IPS-11a (cell line): ENCODE results near the gene MSX2.

Source experiments
- H3K4me3 ChIP-seq: one replicate; pipeline ENCODE4 v1.5.1; 2013; ENCODE audit warnings: low read depth, low read length, control low read depth

The MSX2 gene

DNA sequence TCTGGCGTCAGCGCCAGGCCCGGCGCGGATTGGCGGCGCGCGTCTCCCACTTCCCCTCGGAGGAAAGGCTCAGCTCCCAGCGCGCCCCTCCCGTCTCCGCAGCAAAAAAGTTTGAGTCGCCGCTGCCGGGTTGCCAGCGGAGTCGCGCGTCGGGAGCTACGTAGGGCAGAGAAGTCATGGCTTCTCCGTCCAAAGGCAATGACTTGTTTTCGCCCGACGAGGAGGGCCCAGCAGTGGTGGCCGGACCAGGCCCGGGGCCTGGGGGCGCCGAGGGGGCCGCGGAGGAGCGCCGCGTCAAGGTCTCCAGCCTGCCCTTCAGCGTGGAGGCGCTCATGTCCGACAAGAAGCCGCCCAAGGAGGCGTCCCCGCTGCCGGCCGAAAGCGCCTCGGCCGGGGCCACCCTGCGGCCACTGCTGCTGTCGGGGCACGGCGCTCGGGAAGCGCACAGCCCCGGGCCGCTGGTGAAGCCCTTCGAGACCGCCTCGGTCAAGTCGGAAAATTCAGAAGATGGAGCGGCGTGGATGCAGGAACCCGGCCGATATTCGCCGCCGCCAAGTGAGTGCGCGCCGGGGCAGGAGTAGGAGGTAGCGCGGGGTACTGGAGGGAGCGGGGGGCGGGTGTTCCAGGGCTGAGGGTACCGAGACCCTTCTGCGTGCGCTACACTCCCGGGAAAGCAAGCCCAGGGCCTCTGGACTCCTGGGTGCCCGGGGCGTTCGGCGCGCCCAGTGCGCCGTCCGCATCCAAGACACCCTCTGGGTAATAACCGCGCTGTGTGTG is at the start of gene MSX2:
Gene MSX2, plus strand, starts transcription at position 99 of the 777 bp plus-strand sequence. Its CDS starts 78 bp downstream, at position 177.
- peak within 1 kb of the TSS; percentile 56 for H3K4me3 ChIP-seq

DNA sequence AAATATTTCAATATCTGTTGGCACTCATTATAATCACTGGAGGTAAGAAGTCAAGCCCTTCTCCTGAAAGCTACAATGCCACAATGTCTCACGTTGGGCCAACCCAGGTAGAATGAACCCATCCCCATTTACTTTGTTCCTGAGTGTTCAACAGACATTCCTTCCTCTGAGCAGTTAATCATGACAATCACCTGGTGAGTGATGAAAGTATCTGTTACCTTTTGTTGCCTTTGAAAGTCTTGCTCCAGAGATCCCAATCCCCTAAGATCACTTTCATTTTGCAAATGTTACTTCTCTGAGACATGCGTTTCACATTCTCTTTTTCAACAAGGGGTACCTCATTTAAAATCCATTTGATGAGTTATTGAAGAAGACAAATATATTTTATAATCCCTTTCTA is 49.3 kb upstream of the MSX2 start:
- H3K4me3 ChIP-seq: no peak overlapping the region

DNA sequence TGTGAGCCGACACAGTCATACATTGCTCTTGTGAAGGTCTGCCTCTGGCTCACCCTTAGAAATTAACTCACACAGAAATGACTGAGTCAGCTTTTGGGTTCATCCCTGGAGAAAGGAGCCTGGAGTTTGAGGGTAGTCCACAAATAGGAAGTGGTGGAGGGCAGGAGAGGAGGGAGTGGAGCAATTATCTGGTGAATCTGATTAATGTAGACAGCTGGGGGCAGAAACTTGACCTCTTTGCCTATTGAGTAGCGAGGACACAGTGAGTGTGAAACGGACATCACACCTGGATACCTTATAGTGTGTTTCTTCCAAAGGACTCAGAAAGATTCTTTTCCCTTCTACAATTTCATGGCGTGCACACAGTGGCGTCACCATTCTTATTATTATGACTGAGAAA is 48.5 kb upstream of the MSX2 start:
- no peak overlapping the region for H3K4me3 ChIP-seq

DNA sequence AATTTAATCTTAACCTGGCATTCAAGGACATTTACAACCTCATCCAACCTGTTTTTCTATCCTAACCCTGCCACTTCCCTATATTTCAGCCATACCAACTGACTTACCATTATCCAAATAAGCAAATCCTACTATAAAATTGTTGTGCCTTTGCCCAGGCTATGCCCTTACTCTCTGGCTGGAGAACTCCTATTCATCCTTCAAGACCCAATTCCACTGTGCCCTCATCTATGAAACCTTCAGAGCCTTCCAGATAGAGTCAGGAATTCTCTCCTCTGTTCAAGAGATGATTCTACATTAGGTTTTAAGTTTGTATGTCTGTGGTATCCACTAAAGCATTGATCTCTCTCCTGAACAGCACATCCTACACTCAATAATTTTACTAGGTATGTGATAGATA is 46.3 kb upstream of the MSX2 start:
- H3K4me3 ChIP-seq: no peak overlapping the region

DNA sequence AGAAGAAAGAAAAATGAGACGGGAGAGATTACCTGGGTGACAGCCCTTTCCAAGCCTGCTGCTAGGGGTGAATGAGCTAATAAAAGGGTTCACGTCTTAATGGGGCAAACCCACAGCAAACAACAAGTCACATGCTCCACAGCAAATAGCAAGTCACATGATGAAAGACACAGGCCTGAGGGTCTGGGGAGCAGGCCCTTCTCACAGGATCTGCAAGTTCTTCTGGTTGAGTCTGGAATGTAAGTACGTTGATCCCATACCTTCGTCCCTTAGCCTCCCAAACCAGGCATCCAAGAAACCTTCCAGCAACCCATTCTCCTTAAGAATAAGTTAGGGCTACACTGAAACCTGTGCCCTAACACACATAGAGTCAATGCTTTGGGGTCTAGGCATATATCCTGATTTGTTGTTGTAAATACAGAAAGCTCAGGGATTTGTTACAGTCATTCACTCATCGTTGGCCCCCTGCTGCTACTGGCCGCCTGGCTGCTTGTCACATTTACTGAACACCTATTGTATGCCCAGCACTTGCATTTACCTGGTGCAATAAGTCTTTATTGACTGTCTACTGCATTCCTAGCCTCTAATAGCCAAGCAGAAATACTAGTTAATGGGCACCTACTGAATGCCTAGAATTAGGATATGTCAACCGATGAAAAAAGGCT is 43.3 kb upstream of the MSX2 start:
- H3K4me3 ChIP-seq: no peak overlapping the region

DNA sequence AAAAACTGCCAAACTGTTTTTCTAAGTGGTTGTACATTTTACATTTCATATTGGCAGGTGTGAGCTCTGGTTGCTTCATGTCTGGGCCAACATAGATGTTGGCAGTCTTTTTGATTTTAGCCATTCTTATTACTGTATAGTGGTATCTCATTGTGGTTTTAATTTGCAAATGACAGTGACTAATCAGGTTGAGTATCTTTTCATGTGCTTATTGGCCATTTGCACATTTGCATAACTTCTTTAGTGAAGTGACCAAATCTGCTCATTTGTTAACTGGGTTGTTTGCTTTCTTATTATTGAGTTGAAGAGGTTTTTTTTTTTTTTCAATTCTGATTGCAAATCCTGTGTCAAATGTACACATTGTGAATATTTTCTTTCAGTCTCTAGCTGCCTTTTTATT is 36.9 kb upstream of the MSX2 start:
- H3K4me3 ChIP-seq: no peak overlapping the region

DNA sequence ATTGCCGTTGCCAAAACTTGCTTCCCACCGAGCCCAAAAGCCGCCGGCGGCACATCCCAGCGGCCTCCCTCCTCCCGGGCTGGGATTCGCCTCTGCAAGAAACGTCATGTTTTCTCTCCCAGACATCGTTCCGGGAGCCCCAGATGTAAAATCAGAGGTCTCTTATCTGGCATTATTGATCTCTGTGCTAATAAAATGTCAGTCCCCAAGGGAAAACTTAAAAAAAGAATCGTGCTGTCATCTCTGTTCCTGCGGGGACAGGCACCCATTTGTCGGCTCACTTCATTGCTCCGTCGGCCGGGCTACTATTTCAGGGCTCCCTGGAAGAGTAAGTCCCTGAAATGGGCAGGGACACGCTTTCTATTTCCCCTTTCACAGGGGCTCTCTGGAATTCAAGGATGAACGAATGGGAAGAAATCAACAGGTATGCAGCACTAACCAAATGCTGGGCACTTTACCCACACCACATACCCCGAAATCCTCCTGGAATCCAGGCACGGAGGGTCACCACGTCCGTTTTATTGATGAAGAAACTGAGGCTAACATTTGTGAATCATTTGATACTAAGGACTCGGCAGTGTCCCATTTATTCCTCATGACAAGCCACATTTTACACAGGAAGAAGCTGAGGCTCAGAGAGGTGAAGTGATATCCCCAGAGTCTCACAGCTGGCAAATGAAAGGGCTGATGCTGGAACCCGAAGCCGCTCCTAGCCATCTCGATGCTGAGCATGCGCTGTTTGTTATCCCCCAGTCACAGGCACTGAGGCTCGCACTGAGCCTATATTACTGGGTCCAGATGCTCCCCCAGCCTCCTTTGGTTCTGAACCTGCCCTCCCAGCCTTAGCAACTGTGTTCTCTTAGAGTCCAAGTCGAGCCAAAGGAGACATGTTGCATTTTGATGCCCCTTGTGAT is 35.7 kb upstream of the MSX2 start:
- peak overlapping the region; percentile 8 for H3K4me3 ChIP-seq

DNA sequence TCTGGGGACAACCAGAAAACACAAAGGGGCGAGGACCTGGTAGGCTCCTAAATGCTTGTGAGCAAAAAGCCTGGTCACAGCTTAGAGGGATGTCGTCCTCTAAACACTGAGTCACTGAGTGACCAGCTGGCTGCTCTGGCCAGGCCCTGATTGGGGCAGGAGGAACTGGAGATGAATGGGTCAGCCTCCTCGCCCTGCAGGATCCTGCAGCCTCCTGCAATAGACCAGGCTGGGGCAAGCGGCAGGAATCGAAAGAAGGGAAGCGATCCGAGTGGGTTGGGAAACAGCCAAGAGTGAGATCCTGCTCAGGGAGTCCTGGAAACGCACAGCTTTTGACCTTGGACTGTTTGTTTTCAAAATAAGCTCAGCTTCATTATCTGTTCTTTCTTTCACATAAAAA is 34.1 kb upstream of the MSX2 start:
- H3K4me3 ChIP-seq: no peak overlapping the region

DNA sequence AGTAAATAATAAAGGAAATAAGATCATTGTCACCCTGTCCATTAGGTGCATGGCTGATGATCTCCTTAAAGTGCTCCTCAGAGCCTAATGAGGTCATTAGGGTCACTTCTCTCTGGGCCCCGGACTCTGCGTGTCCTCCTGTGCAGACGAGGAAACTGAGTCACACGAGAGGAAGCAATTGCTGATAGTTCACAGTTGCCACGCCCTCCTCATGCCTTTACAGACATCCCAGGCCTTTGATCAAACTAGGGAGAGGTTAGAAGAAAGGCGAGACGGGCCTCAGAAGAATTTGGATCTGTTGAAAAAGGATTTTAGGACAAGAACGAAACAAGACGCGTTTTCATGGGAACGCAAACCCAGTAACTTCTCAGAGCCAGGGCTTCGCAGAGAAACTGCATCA is 32.0 kb upstream of the MSX2 start:
- H3K4me3 ChIP-seq: no peak overlapping the region

DNA sequence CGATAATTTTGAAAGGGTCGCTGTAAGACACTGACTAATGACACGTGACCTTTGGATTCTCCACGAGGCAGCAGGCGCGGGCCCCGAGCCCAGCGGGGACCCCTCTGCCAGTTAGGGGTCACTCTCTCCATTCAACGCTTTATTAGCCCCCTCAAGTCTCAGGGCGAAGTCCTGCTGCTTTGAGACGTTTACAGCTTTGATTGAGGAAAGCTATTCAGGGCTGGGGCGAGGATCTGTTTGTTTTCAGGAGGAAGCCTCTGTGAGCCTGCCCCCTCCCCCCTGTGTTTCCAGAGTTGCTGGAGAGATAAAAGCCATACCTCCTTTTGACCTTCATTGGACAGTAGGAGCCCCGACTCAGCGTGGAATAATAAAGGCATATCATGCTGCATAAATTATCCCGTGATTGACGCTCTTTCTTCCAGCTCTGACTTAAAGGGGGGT is 31.4 kb upstream of the MSX2 start:
- no peak overlapping the region for H3K4me3 ChIP-seq

DNA sequence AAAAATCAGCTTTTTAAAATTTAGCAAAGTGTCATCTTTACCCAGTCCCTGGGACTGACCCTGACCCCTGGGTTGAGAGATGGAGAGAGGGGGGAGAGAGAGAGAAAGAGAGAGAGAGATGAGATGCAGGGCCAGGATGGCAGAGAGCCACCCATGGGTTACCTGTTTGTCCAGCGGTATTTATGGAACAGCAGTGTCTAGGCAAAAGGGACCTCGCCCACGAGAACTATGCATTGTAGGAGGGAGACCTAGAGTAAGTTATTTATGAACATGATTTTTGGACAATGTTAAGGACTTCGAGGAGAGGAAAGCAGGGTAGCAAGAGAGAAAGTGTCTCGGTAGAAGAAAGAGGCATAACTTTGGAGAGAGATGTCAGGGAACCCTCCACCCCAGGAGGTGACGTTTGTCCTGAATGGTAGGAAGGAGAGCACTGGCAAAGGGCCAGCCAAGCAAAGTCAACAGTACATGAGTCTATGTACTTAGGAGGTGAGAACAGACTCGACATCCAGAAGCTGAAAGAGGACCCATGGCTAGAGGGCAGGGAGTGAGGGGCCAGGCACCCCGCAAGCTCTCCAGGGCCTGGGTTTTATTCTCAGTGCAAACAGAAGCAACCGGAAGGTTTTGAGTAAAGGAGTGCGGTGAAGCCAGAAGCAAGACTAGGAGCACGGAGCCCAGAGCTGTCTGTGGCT is 30.5 kb upstream of the MSX2 start:
- H3K4me3 ChIP-seq: no peak overlapping the region

DNA sequence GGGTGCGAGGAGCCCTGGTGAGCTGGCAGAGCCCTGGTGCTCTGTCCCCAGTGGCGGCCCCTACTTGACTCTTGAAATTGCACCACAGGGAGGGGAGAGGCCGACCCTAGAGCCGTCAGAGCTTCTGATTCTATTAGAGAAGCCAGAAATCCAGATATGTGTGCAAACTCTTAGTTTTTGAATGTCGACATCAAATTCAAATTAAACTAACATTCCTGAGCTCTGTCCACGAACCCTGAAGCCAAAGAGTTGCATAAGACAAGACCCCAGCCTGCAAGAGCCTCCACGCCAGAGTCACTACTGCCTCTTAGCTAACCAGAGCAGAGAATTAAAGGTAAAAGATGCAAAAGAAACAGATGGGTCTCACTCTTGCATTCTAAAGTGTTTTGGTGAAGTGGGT is 29.8 kb upstream of the MSX2 start:
- no peak overlapping the region for H3K4me3 ChIP-seq

DNA sequence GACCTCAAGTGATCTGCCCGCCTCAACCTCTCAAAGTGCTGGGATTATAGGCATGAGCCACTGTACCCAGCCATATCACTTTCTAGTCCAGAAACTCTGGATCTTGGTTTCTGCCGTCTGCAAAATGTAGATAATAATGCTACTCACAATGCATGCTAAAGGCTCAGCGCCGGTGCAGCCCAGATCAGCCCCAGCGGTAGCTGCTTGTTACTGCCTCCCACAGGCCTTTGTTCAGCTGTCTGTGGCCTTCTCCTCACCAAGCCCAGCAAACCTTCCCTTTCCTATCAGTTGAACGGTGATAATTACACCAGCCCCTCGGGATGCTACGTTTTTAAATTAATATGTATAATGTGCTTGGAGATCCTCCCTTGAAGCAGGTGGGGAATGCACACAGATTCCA is 26.2 kb upstream of the MSX2 start:
- H3K4me3 ChIP-seq: no peak overlapping the region

DNA sequence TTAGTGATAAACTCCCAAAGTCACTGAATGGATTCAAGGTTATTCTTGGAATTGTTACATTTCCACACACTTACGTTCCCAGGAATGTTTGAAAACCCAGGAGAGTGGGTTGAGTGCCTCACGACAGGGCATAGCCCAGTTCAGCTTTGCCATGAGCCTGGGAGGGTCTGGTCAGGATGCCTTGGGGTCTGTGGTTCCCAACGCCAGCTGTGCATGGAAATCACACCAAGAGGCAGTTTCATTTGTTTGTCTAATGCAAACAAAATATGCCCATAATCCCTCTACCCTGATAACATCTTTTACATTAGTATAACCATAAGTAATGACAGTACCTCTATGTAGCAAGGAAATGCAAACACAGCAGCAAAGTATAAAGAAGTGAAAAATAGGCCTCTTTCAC is 25.3 kb upstream of the MSX2 start:
- H3K4me3 ChIP-seq: no peak overlapping the region

DNA sequence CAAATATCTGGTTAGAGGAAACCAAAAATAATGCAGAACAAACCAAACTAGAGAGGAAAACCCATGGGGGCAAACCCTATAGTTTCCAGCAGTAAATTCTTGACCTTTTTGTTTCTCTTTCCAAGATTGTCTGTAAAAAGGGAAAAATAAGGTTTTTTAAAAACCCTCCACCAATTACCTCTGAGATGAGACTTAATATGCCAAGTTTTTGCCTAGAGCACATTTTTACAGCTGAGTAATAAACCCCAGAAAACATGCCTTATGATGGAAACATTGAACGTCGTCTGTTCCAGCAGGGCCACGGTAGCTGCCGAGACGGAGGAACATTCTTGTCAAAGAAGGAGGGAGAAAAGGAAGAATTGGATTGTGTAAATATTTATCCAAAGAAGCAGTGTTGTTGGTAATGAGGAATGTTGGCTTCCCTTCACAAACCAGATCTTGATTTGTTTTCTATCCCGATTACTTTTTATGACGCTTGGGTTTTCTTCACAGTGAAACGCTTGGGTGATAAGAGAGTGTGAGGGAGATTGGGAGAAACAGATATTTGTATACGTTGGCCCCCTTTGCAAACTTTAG is 17.3 kb upstream of the MSX2 start:
- no peak overlapping the region for H3K4me3 ChIP-seq

DNA sequence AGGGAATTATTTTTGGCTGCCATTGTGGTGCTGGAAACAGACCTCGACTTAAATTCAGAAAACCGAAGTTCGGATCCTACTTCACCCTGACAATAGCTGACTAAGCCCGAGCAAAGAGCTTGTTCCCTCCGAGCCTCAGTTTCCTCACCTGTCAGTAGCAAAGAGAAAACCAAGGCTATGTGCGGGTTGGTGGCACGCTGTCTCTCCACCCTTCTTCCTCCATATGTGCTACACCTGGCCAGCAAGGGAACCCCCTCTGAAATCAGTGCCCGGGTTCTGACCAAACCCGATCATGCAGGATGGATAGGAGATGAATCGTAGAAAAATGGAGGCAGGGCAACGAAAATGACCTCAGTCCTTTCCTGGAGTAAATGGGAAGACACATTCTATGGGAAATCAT is 16.7 kb upstream of the MSX2 start:
- H3K4me3 ChIP-seq: no peak overlapping the region

DNA sequence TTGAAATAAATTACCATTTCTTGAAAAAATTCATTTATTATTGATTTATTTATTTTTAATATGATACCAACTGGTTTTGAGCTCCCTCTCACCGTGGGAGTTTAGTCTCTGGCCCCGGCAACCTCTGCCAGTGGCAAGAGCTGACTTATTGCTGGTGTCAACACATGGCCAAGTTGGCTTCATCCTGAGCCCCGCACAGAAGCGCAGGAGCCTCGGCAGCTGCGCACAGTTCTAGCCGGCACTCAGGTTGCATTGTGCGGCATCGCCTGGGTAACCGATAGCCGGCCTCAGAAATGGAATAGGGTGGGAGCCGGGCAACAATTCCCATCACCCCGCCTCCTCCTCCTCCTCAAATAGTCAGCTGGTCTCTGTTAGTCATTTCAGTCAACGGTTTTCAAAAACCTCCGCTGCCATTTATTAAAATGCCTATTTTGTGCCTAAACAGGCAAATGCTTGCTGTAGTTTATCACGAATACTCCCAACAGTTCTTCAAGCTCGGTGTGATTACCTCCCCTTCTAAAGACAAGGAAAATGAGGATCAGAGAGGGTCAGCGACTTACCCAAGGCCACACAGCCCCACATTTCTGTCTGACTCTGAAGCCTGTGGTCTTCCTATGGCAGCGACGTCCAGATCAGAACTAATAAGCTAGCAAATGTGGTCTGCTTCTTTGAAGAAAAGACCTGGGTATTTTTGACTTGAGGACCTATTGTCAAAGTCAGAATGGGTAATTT is 15.7 kb upstream of the MSX2 start:
- no peak overlapping the region for H3K4me3 ChIP-seq

DNA sequence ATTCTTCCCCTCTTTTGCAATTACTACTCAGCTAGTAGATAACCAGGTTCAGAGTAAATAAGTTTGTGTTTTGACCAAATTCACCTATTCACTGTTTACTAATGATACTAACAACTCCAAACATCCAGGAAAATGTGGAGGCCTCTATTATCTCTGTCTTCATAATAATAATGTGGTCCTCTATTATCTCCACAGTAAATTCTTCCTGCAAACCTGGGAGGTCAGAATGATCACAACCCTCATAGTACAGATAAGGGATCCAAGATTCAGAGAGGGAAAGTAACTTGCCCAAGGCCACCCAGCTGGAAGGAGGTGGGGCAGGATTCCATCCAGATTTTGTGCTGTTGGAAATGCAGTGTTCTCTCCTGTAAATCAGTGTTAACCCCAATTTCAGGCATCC is 9.6 kb upstream of the MSX2 start:
- no peak overlapping the region for H3K4me3 ChIP-seq

DNA sequence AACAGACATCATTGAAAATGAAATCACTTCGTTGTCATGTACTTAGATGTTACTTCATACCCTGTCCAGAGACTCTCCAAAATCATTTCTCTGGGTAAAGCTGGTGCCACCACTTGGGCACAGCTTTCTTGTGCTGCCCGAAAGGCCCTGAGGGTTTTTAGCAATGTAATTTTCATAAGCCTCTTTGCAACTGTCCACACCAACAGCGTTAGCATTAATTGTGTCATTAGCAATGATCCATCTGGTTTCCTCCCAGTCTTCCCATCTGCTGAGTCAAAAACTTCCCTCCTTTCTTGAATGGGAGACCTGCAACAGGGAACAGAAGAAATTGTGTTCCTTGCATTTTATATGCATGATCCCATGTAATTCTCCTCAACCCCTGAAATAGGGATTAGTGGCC is 8.6 kb upstream of the MSX2 start:
- H3K4me3 ChIP-seq: no peak overlapping the region

DNA sequence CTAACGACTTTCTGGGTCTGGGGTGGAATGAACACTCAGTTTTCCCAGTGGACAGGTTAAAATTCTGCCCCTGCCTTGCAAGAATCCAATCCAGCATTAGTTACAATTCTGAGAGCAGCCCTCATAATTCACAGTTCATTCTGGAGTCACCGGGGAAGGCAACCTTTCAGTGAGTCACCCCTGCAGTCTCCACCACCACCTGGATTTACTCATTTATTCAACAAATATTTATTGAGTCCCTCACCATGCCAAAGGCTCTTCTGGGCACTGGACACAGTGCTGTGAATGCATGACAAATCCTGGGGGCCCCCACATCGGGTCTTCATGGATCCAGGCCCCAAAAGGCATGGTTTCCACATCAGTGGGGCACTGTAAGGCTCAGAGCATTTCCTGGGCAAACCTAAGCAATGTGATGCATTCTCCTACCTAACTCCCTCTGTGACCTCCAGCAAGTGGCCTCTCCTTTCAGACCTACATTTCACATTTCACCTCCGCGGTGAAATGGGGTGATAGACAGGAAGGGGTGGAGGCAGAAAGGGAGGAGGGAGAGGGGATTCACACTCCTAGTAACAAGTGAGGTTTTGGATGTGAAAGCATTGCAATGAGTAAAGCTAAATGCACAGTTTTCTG is 6.4 kb upstream of the MSX2 start:
- no peak overlapping the region for H3K4me3 ChIP-seq
